GM18508 (cell line): ENCODE measurements around the gene DPYSL4.

ENCODE experiments used
- ATAC-seq: cut with Tn5 transposase; IDR thresholded peaks from one replicate; pipeline ENCODE4 v1.9.1; 2021; ENCODE audit warnings: moderate number of reproducible peaks; ENCODE audit not compliant: insufficient read depth, unreplicated experiment

Gene DPYSL4

DNA sequence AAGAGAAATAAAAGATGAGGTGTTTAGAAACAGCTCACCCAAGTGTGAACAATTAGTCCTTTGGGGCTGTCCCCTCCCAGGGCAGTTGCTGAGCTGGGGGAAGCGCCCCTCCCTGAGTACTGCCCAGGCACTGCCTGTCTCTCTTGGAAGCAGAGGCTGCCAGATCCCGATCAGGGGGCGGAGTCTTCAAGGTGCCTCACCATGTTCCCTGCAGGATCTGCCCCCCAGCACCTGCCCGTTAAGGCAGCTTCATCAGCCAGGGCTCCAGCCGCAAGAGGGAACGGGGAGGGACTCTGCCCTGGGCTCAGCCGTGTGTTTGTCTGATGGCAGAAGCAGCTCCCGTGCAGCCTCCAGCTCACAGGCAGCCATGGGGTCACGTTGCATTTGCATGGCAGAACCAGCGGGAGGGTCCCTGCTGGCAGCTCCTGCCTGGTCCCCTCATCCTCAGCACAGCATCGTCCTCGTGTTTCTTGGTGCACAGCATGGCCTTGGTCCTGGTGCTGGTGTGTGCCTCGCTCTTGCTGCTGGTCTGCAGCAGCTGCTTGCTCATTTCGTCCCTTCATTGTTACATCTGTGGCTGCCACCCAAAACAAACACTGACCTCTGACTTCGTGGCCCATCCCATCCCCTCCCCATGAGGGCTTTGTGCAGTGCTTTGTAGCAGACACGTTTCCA, 10.7 kb upstream of the DPYSL4 start:
- ATAC-seq, result no peak

DNA sequence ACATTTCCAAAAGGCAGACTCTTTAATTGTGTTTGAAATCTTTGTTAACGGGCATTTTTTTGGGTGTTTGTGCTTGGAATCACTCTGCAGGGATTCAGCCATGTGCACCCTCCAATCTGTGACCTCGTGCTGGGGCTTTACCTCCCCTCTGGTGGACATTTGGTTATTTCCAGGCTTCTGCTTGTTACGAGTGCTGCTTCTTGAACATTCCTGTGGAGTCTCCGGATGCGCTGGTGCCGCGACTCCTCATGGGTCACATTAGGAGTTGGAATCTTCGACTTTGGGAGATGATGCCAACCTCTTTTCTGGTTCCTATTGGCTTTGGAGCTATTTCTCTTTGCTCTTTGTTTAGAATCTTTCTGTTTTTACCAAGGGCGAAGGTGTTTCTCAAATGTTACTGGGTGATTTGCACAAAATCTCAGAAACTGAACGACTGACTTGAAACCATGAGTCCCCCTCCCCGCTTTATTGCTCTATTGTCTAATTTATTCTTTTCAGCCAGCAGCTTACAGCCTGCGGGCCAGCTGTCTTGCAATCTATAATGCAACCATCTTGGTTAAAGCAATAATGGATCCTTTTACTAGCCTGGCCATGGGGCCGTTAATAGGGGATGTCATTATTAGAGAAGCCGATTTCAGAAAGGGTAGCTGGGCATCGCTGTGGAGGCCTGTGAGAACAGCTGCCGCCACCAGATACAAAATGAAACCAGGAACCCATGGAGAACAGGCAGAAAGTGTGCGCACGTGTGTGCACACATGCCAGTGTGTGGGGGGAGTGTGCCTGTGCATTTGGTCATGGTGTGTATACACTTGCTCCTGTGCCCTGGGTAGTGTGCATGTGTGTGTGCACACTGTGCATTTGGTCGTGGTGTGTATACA, 9.9 kb upstream of the DPYSL4 start:
- no peak for ATAC-seq

DNA sequence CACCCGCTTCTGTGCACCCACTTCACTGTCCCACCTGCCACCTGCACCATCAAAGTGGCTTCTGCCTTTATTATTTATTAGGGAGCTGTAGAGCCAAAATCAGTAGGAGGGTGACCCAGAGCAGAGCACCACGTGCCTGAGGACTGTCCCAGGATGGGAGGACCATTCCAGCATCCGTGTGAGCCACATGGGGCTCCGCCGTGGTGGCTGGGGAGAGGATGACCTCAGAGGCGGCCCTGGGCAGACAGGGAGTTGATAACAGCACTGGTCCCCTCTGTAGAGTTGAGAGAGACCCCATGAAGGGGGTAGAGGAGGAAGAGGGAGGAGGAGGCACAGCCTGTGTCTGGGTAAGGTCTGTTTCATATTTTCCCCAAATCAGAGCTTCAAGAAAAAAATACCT, 8.7 kb upstream of the DPYSL4 start:
- ATAC-seq, result no peak

DNA sequence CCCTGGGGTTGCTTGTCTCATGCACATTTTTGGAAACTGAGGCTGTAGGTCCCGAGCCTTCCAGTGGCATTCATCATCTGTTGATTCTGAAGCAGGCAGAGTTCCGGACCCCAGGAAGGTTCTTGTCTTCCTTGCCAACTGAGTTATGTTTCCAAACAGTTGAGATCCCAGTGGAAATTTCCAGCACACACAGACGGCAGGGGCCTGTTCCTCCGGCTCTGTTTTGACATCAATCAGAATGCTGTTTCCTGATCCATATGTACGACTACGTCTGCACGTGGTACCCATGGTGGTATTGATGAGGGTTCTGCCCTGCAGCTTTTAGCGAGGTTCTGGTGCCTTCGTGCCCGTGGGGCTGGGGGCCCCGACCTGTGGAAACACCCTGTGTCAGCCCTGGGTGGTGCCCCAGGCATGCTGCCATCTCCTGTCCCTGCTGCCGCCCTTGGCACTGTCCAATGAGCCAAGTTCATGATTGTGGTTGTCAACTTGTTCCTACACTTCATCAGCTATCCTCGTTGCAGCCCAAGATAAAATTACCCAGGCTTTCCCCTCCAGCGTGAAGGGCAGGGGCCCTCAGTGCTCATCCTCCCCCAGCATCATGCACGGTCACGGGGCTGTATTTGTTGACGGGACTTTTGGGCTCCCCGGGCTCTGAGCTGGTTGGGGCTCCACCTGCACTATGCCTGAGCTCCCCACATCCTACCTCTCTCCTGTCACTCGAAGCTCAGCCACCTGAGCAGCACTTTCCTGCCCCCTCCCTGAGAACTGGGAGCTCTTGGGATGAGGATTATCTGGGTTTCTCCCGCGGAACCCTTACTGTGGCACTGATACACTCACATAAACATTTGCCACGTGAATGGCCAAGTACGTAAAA, 7.8 kb upstream of the DPYSL4 start:
- ATAC-seq, result no peak

DNA sequence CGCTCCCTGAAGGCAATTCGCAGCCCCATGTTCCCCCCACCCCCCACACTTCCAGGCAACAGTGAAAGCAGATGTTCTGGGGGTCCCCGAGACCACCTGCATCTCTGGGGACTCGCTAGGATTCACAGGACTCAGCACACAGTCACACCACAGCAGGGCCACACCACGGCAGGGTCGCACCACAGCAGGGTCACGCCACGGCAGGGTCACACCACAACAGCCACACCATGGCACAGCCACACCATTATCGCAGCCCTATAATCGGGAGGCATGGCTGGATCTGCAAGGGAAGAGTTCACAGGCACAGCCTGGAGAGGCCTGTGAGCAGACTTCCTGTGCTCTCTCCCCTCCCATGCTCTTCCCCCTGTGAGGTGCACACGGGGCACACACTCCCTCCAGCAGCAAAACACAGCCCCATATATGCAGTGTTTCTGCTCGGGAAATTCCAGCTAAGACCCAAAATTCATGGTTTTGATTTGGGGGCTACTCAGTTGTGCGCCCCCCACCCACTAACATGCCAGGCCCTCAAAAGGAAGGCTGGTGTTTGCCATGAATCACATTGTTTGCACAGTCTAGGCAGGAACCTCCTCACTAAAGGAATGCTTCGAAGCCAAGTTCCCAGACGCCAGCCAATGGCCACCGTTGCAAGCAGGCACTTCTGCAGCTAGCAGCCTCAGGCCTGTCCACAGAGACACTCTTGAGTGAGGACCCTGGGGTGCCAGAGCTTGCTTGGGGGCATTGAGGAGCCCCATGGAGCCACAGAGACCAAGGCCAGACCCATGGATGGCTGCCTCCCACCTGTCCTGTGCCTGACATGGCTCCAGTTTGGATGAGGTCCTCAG, 7.0 kb upstream of the DPYSL4 start:
- ATAC-seq, result no peak

DNA sequence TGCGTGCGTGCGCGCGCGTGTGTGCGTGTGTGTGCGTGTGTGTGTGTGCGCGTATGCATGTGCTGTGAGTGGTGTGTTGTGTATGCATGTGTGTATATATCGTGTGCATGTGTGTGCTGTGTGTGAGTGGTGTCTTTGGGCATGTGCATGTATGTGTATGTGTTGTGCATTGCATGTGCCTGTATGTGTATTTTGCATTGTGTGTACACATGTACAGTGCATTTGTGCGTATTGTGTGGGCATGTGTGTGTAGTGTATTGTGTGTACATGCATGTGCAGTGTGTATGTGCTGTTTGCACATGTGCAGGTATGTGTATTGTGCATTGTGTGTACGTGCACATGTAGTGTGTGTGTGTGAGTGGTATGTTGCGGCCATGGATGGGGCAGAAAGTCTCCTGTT, 6.0 kb upstream of the DPYSL4 start:
- no peak for ATAC-seq

DNA sequence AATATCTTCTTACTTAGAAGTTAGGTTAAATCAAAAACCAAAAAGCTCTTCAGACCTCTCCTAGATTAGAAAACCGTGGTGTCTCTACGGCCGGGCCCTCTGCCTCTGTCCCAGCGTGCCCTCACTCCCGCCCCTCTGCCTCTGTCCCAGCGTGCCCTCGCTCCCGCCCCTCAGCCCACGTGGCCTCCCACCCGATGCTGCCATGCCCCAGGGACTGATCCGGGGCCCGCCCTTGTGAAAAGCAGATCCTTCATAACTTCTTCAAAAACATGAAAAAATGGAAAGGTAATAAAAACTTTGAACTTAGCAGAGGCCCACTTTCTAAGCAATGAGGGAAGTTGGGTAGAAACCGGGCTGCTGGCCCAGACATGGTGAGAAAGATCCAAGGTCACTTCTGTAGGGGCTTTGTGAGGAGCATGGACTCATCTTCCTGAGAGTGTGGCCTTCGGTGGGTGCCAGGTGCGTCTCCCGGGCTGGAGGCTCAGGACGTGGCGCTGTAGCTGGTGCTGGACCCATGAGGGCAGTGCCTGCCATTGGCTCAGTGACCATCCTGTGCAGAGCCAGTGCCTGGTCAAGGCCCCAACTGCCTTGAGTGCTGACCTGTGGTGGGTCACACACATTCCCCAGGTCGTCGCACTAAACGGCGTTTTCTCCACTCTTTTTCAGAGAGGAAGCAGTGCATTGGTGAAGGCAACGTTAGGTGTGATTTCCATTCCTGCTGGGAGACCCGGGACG, 4.9 kb upstream of the DPYSL4 start:
- ATAC-seq, result no peak

DNA sequence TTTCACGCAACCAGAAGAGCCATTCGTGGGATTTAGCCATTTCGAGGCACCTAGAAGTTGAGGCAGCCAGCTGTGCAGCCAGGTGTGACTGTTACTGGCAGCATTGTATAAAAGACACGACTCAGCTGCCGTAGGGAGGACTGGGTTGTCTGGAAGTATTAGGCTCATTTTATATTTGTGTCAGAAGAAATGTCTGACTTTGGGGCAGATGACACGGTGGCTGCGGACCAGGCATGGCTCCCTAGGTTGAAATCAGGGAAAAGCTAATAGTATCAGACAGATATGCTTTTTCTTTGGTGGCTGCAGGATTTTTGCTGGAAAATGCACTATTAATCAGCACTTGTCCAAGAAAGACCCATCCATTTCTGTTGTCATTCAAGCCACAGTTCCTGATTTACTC, 4.2 kb upstream of the DPYSL4 start:
- no peak for ATAC-seq

DNA sequence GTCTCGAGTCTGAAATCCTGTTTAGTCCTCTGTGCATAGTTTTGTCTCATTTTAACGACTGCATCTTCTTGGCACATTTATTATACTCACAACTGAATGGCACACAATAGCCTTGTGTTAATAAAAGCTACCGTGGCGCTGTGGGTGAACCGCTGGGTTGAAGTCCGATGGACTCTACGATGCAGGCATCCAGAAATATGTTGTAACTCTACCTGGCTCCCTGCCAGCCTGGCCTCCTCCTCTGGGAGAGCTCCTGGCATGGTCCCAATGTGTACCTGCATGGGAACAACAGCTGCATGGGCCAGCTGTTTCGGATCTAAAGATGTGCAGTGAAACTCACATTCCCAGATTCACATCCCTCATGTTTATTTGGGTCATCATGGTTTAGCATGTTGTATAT, 3.7 kb upstream of the DPYSL4 start:
- no peak for ATAC-seq

DNA sequence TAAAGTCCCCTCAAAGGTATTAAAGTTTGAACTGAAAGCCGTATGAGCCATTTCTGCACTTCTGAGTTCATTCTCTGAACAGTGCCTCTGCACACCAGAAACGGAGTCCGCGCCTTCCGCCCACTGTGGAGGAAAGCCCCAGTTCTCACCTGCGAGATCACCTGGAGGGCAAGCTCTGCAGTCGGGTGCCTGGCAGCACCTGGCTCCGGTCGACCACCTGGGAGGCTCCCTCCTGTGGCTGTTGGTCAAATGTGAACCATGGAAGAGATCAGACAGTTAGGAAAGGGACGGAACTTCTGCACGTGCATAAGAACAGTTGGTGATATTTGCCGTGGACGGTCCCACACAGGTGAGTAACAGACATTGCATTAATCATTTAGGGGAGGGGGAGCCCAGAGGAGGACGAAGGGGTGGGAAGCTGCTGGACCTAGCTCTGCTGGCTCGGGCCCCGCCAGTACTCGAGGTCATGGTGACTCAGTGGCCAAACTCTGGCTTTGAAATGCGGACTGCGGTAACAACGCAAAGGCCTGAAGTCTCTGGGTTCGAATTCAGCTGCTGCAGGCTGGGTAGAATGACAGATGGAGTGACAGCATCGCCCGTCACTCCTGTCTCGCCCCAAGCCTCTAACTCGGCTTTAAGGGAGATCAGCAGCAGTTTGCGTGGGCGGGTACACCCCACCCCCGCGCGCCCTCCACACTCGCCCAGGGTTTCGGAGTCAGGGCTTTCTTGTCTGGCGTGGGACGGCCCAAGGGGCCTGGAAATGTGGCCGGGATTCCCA, 1.7 kb upstream of the DPYSL4 start:
- no peak for ATAC-seq

DNA sequence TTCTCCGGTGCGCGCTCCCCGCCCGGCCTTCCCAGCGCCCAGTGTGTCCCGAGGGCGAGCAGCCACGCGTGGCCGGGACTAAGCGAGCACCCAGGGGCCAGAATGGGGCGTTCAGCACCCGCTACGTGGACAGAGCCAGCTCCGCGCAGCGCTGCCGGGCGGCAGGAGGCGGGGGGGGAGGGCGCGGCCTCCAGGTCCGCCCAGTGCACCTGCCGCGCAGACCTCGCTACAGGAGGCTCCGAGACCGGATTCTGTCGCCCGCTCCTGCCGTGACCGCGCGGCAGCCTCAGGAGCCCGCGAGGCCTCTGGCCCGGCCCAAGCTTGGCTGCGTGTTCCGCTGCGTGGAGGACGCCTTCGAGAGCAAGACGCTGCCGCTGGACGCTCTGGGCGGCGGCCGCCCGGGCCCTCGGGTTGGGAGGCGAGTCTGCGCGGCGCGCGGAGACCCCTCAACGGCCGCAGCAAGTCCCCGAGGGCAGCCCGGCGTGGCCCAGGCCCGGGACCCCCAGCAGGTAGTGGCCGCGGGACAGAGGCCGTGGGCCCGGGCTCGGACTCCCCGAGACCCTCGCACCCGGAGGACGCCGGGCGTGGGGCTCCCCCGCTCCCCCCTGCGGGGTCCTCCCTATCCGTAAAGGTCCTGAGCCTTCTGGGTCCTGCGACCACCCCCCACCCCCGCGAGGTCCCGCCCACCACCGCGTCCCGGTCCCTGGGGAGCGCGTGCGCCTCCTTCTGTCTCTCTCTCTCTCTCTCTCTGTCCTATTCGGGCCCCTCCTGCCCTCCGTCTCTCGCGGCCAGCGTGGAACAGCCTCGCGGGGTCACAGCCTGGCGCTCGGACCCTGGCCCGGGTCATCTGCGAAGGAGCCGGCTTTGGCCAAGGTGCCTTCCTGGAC, 904 bp upstream of the DPYSL4 start:
- no peak for ATAC-seq

DNA sequence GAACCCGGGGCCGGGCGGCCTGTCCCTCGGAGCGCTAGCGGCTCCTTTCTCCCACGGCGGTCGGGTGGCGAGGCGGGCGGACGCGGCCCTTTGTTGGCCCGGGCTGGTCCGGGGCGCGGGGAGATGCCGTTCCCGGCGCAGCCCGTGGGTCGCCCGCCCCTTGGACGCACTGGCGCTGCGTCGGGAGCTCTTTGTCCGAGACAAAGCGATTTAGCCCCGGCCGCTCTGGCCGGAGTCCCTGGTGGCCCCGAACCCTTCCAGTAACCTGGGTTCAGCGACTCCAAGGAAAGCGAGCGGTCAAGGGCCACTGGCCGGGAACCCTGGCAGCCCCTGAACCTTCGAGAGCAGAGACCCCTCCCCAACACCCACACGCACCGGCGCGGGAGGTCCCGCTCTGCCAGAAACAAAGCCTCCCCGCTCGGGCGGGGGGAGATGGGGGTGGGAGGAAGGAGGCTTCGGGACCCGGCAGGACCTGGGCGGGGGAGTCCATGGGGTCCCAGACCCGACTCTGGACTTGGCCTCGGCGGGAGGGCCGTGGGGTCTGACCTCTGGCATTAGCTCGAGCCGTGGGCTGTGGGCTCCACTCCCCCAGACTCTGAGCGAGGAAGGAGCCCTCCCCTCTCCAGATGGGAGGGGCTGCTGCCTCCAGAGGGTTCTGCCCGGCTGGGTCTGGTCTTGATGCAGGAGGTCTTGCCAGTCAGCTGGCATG, 836 bp downstream of the DPYSL4 start:
- no peak for ATAC-seq

DNA sequence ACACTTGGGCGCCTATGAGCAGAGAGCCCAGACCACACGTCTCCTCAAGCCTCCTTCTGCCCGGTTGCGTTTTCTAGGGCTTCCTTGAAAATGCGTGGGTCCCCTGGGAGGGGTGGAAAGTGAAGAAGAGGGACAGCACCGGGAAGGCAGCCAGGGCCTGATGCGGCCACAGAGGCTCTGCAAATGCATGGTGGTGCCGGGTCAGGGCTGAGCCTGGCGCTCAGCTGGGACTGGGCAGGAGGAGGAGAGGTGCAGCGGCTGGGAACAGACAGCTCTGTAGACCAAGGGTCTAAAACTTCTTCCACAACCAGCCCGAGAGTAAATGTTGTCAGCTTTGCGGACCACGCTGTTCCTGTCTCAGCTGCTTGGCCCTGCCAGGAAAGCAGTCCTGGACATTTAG, 1.6 kb downstream of the DPYSL4 start:
- no peak for ATAC-seq

DNA sequence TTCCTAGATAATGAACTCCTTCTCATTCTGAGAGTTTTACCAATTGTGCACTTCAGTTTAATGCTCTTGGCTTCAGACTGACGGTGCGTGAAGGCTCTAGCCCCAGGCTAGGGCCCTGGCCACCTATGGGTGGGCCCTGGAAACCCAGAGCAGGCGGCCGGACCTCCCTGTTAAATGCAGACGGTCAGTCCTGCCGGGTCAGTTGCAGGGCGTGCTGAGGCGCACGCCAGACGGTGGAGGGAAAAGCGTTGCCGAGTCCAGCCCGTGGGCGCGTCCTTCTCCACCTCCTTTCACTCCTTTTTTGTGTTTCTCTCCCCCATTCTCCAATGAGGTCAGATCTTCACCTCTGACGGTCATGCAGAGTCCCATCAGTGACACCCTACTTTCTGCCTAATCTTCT, 2.3 kb downstream of the DPYSL4 start:
- ATAC-seq, result no peak

DNA sequence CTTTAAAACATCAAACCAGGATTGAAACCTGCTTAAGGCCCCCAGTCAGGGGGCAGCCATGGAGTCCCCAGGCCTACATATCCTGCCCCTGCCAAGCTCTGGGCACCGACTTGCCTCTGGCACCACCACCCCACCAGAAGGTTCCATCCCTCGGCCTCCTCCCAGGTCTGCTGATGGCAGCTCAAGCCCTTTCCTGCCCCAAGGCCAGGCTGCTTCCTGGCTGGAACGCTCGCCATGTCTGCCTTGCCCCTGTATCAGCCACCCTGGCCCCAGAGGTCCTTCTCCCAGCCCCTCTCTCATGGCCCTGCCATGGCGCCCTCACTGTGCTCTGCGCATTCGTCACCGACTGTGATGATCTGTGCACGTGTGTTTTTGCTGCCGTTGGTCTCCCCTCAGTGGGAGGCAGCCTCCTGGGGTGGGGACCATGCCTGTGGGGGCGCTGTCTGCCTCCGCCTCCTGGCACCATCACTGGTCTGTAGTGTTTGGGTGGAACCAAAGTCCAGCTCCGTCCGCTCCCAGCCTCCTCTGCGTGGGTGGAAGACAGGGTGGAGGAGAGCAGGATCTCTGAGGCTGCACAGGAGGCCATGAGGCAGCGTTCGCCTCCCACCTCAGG, 3.2 kb downstream of the DPYSL4 start:
- no peak for ATAC-seq

DNA sequence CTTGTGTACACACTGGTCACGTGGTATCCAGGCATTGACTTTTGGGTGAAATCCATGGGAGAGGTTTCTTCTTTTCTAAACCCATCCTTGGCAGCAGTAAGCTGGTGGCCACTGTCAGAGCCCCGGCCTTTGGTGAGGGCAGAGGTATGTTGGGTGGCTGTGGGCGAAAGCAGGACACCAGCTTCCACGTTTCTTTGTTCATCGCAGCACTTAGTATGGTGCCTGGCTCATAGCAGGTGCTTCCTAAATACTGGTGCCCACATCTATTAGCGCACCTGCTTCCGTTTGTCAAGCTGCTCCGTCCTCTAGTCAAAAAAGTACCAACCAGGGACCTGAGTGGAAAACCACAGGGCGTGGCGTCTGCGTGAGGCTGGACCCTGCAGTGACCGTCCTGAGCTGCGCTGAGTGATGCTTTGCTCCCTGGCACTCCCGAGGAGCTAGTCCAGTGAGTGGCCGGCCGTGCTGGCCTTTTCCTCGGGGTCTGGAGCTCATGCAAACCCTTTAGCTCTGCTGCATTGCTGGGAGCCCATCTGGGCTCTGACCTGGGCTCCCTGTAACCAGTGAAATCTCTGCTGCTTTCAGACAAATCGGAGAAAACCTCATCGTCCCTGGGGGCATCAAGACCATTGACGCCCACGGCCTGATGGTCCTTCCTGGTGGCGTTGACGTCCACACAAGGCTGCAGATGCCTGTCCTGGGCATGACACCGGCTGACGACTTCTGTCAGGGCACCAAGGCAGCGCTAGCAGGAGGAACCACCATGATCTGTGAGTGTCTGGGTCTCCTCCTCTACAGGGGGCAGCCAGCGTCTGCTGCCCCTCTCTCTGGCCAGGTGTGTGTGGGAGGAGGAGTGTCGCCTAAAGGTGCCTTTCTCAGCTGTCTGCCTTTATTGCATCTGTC, 5.6 kb downstream of the DPYSL4 start:
- no peak for ATAC-seq
